ENCODE data around the gene KHSRP.
"Not testable (repeated sequence)": the region's sequence is repeated elsewhere in the genome, so short reads cannot be mapped to it uniquely, and the experiment has no call there.

Gene KHSRP

GRCh38 chr19:6429419-6430221 lies 5.0 kb upstream of the KHSRP start:
- no peak overlapping the region for H3K27ac ChIP-seq
- H3K36me3 ChIP-seq = no peaks in the 10 kb centered on the region
- DNase-seq = no peak
- intact Hi-C loops (cut with DNase I; ENCODE audit: low total_unique reads) = no loop called here
- H3K27me3 ChIP-seq = no peaks in the 10 kb centered on the region
- peaks cover 0 to 5% (median 2%) of the 10 kb centered on the region in 4 donors for H3K4me1 ChIP-seq
- no peak for TF ChIP-seq CTCF (IDR thresholded peaks at IDR 0.05)
- no peak overlapping the region for H3K4me3 ChIP-seq
- H3K9me3 ChIP-seq = no peaks in the 10 kb centered on the region

DNA sequence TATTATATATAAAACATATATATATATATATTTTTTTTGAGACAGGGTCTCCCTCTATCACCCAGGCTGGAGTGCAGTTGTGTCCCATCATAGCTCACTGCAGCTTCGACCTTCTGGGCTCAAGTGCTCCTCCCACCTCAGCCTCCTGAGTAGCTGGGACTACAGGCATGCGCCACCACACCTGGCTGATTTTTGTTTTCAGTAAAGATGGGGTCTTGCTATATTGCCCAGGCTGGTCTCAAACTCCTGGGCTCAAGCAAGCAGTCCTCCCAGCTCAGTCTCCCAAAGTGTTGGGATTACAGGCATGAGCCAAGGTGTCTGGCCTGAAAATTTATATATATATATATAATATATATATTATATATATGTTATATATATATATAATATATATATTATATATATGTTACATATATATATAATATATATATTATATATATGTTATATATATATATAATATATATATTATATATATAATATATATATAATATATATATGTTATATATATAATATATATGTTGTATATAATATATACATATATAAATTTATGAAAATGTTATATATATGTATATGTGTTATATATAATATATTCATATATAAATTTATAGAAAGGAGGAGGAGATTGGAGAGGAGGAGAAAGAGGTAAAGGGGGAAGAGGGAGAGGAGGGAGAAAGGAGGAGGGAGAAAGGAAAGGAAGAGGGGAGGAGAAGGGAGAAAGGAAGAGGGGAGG lies 4.2 kb upstream of the KHSRP start:
- H3K36me3 ChIP-seq; H3K9me3 ChIP-seq; H3K4me3 ChIP-seq; H3K27ac ChIP-seq; intact Hi-C loops (cut with DNase I; ENCODE audit: low total_unique reads); H3K4me1 ChIP-seq; DNase-seq; H3K27me3 ChIP-seq: not testable (repeated sequence)

DNA sequence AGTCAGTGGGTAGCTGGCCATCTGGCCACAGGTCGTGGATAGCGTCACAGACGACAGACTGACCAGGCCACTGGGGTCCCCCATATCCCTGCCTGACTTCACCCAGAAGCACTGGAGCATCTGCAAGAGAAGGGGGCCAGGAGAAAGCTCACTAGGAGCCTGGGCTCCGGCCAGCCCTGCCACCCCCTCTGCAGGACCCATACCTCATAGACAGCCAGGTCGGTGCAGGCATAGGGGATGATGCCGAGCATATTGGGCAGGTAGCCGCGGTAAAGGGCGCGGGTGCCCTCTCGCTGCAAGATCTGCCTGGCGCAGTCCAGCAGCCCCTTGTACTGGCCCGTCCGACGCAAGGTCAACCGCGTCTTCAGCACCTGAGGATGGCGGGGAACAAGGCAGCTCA lies 2.5 kb upstream of the KHSRP start:
- H3K4me1 ChIP-seq = peaks cover 0 to 23% (median 19%) of the 10 kb centered on the region in 4 donors
- no peaks in the 10 kb centered on the region for H3K9me3 ChIP-seq
- H3K27me3 ChIP-seq = no peaks in the 10 kb centered on the region
- H3K27ac ChIP-seq = no peak overlapping the region
- TF ChIP-seq CTCF (IDR thresholded peaks at IDR 0.05) = no peak
- H3K4me3 ChIP-seq = no peak overlapping the region
- no peak for DNase-seq
- intact Hi-C loops (cut with DNase I; ENCODE audit: low total_unique reads) = no loop called here
- H3K36me3 ChIP-seq = peaks cover 0 to 2% (median 0%) of the 10 kb centered on the region in 3 donors

DNA sequence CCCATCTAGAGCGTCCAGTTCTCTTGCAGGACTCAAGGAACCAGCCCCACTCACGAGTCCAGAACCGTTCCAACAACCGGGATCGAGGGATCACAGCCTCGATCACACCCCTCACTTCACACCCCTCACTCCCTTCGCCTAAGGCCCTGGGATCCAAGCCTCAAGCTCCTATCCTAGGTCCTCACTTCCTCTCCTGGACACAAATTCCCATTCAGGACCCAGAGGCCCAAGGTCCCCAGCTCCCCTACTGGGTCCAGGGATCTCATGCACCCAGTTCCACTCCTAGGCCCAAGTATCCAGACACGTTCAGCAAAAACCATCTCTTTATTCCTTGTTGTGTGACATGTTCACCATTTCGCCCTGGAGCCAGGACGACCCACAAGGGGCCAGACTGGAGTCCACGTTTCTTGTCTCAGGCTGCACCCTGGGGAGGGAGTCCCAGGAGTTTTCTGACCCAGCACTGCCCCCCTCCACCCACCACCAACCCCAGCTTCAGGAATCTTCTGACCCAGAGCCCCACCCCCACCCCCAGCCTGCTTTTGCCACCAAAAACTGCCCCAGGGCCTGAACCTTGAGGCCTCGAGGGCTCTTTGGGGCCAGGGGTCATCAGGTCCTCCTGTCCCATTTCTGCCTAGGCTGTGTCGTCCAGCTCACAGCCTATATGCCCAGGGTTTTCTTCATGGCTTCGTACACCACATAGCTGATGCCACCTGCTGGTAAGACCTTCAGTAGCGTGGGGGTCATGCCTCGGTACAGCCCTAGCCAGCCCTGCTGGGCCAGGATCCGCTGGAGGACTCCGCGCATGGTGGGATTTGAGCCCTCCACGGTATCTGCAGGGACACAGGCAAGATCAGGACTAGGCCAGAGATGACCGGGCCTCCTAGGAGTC lies 1.4 kb upstream of the KHSRP start:
- TF ChIP-seq CTCF (IDR thresholded peaks at IDR 0.05) = no peak
- peaks cover 0 to 34% (median 27%) of the 10 kb centered on the region in 4 donors for H3K4me1 ChIP-seq
- no peaks in the 10 kb centered on the region for H3K9me3 ChIP-seq
- intact Hi-C loops (cut with DNase I; ENCODE audit: low total_unique reads) = loop anchor here (2.0 kb wide), 1 partner anchor 53 kb away; the partner anchor contains the start of gene ALKBH7
- H3K4me3 ChIP-seq = peak overlapping the region; percentile 10
- peak overlapping the region; percentile 38 to 73 for H3K27ac ChIP-seq
- no peak for DNase-seq
- peaks cover 0 to 13% (median 11%) of the 10 kb centered on the region in 3 donors for H3K36me3 ChIP-seq
- no peaks in the 10 kb centered on the region for H3K27me3 ChIP-seq

- TF ChIP-seq CTCF (IDR thresholded peaks at IDR 0.05) = peak in 1 of 2 experiments; percentile 35
- peak overlapping the region; percentile 67 to 75 for H3K4me3 ChIP-seq
- H3K27ac ChIP-seq = peak overlapping the region; percentile 38 to 75
These were observed 524 bp upstream of the KHSRP start for GRCh38 chr19:6424939-6425731.

More at GRCh38 chr19:6424939-6425731, 524 bp upstream of the KHSRP start:
- peak; percentile 100 for DNase-seq
- Histone ChIP-seq H3K27me3 (no peaks in the 10 kb centered on the region), H3K36me3 (peaks cover 4 to 20% (median 19%) of the 10 kb centered on the region in 3 donors), H3K9me3 (no peaks in the 10 kb centered on the region), H3K4me1 (peaks cover 0 to 35% (median 27%) of the 10 kb centered on the region in 4 donors)
- intact Hi-C loops (cut with DNase I; ENCODE audit: low total_unique reads) = loop anchor here (2.0 kb wide), 1 partner anchor 52 kb away; the partner anchor contains the start of gene ALKBH7
